NCI-H128 (cell line): ENCODE measurements around the gene MXD1.

Experiments
- DNase-seq: peaks from one replicate; lab custom pipeline; 2025; ENCODE audit not compliant: unreplicated experiment; lab: John Stamatoyannopoulos, UW

Gene MXD1

GRCh38 chr2:69952336-69953115 is 37.6 kb downstream of the MXD1 start:
- DNase-seq: no peak

GRCh38 chr2:69954084-69954483 is 39.2 kb downstream of the MXD1 start:
- no peak for DNase-seq

- no peak for DNase-seq
These were observed 40.1 kb downstream of the MXD1 start for GRCh38 chr2:69955029-69955428.

GRCh38 chr2:69956475-69956979 is 41.6 kb downstream of the MXD1 start:
- no peak for DNase-seq

- DNase-seq: no peak
These were observed 43.1 kb downstream of the MXD1 start for GRCh38 chr2:69957965-69958364.

GRCh38 chr2:69958480-69958879 is 43.6 kb downstream of the MXD1 start:
- DNase-seq: no peak

- DNase-seq: no peak
These were observed 44.5 kb downstream of the MXD1 start for GRCh38 chr2:69959425-69959824.

GRCh38 chr2:69960821-69961220 is 45.9 kb downstream of the MXD1 start:
- DNase-seq: no peak

GRCh38 chr2:69961496-69961895 is 46.6 kb downstream of the MXD1 start, which contains the start of gene ASPRV1:
TSS of gene ASPRV1 (minus strand) at chr2:69961631. CDS start at chr2:69961436, 195 bp downstream.
- DNase-seq: no peak

- DNase-seq: no peak
These were observed 48.2 kb downstream of the MXD1 start for GRCh38 chr2:69962986-69963730.

- no peak for DNase-seq
These were observed 49.5 kb downstream of the MXD1 start for GRCh38 chr2:69964353-69964841.

GRCh38 chr2:69965756-69966445 is 51.0 kb downstream of the MXD1 start:
- no peak for DNase-seq

GRCh38 chr2:69966496-69966895 is 51.6 kb downstream of the MXD1 start:
- DNase-seq: no peak

GRCh38 chr2:69968609-69969008 is 53.7 kb downstream of the MXD1 start:
- no peak for DNase-seq

- no peak for DNase-seq
These were observed 54.4 kb downstream of the MXD1 start for GRCh38 chr2:69969126-69969983.

GRCh38 chr2:69969991-69970390 is 55.1 kb downstream of the MXD1 start:
- DNase-seq: no peak

- no peak for DNase-seq
These were observed 57.9 kb downstream of the MXD1 start for GRCh38 chr2:69972822-69973221.

- no peak for DNase-seq
These were observed 58.4 kb downstream of the MXD1 start for GRCh38 chr2:69973335-69973735.

- DNase-seq: no peak
These were observed 60.4 kb downstream of the MXD1 start for GRCh38 chr2:69975136-69975852.
